Effector memory CD4-positive, alpha-beta T cell (primary cell): ENCODE measurements around the gene MSX1.

Source experiments
- DNase-seq, 3 donors: peaks; one replicate each; pipeline ENCODE4 v3.0.0-alpha.2; 2020
- H3K27ac ChIP-seq: 2 replicates; pipeline ENCODE4 v1.7.0; 2013; ENCODE audit warnings: mild to moderate bottlenecking, low read length, moderate library complexity; ENCODE audit not compliant: insufficient read depth, poor library complexity, severe bottlenecking
- H3K27me3 ChIP-seq: replicated peaks from 2 replicates; pipeline ENCODE4 v1.7.0; 2013; ENCODE audit warnings: mild to moderate bottlenecking, low read length; ENCODE audit not compliant: insufficient read depth, control insufficient read depth, poor library complexity, severe bottlenecking
- H3K36me3 ChIP-seq: 2 replicates; pipeline ENCODE4 v1.7.0; 2013; ENCODE audit warnings: mild to moderate bottlenecking, low read length, moderate library complexity; ENCODE audit not compliant: control insufficient read depth, insufficient read depth
- H3K4me1 ChIP-seq: 2 replicates; pipeline ENCODE4 v1.7.0; 2013; ENCODE audit warnings: low read length, mild to moderate bottlenecking; ENCODE audit not compliant: control insufficient read depth, insufficient read depth, poor library complexity, severe bottlenecking
- H3K4me3 ChIP-seq: 2 replicates; pipeline ENCODE4 v1.7.0; 2013; ENCODE audit warnings: low read length, low read depth, mild to moderate bottlenecking; ENCODE audit not compliant: insufficient read depth, poor library complexity, severe bottlenecking
- H3K9me3 ChIP-seq: 2 replicates; pipeline ENCODE4 v1.7.0; 2013; ENCODE audit warnings: mild to moderate bottlenecking, low read length, moderate library complexity; ENCODE audit not compliant: control insufficient read depth

The MSX1 gene

GRCh38 chr4:4851906-4852305 lies 7.6 kb upstream of the MSX1 start:
- H3K36me3 ChIP-seq = no peaks in the 10 kb centered on the region
- peaks cover 10% of the 10 kb centered on the region for H3K4me1 ChIP-seq
- H3K4me3 ChIP-seq = no peak overlapping the region
- H3K27ac ChIP-seq = no peak overlapping the region
- DNase-seq = no peak
- no peaks in the 10 kb centered on the region for H3K9me3 ChIP-seq
- peaks cover 41% of the 10 kb centered on the region for H3K27me3 ChIP-seq

- DNase-seq = no peak
- H3K27me3 ChIP-seq = peaks cover 47% of the 10 kb centered on the region
- peak overlapping the region; percentile 22 for H3K4me3 ChIP-seq
- H3K9me3 ChIP-seq = no peaks in the 10 kb centered on the region
- no peaks in the 10 kb centered on the region for H3K36me3 ChIP-seq
- H3K27ac ChIP-seq = no peak overlapping the region
- peaks cover 10% of the 10 kb centered on the region for H3K4me1 ChIP-seq
These were observed 6.7 kb upstream of the MSX1 start for GRCh38 chr4:4852591-4853362.

GRCh38 chr4:4853371-4853823 lies 6.1 kb upstream of the MSX1 start:
- Histone ChIP-seq H3K27me3 (peaks cover 53% of the 10 kb centered on the region), H3K4me3 (peak overlapping the region; percentile 22), H3K27ac (no peak overlapping the region), H3K36me3 (no peaks in the 10 kb centered on the region), H3K4me1 (peaks cover 13% of the 10 kb centered on the region), H3K9me3 (no peaks in the 10 kb centered on the region)
- DNase-seq = no peak

GRCh38 chr4:4853921-4854648 lies 5.4 kb upstream of the MSX1 start:
- DNase-seq = no peak
- Histone ChIP-seq H3K4me3 (no peak overlapping the region), H3K27ac (no peak overlapping the region)

GRCh38 chr4:4854649-4855295 lies 4.7 kb upstream of the MSX1 start:
- Histone ChIP-seq H3K4me1 (peaks cover 17% of the 10 kb centered on the region), H3K4me3 (no peak overlapping the region), H3K36me3 (no peaks in the 10 kb centered on the region), H3K9me3 (no peaks in the 10 kb centered on the region), H3K27ac (no peak overlapping the region), H3K27me3 (peaks cover 65% of the 10 kb centered on the region)
- no peak for DNase-seq

More at GRCh38 chr4:4853921-4854648, 5.4 kb upstream of the MSX1 start:
- H3K36me3 ChIP-seq = no peaks in the 10 kb centered on the region
- H3K27me3 ChIP-seq = peaks cover 60% of the 10 kb centered on the region
- peaks cover 13% of the 10 kb centered on the region for H3K4me1 ChIP-seq
- no peaks in the 10 kb centered on the region for H3K9me3 ChIP-seq

GRCh38 chr4:4855301-4856070 lies 4.0 kb upstream of the MSX1 start:
- Histone ChIP-seq H3K27me3 (peaks cover 68% of the 10 kb centered on the region), H3K4me1 (peaks cover 25% of the 10 kb centered on the region), H3K9me3 (no peaks in the 10 kb centered on the region), H3K27ac (no peak overlapping the region), H3K36me3 (no peaks in the 10 kb centered on the region), H3K4me3 (no peak overlapping the region)
- no peak for DNase-seq

GRCh38 chr4:4856071-4857000 lies 3.1 kb upstream of the MSX1 start:
- H3K9me3 ChIP-seq = no peaks in the 10 kb centered on the region
- H3K27ac ChIP-seq = no peak overlapping the region
- H3K4me1 ChIP-seq = peaks cover 33% of the 10 kb centered on the region
- peaks cover 76% of the 10 kb centered on the region for H3K27me3 ChIP-seq
- no peak for DNase-seq
- no peaks in the 10 kb centered on the region for H3K36me3 ChIP-seq
- H3K4me3 ChIP-seq = no peak overlapping the region

- Histone ChIP-seq H3K36me3 (no peaks in the 10 kb centered on the region), H3K9me3 (no peaks in the 10 kb centered on the region), H3K4me3 (no peak overlapping the region), H3K27ac (no peak overlapping the region), H3K27me3 (peaks cover 82% of the 10 kb centered on the region), H3K4me1 (peaks cover 36% of the 10 kb centered on the region)
- no peak for DNase-seq
These were observed 2.3 kb upstream of the MSX1 start for GRCh38 chr4:4857001-4857808.
